Measurements from ENCODE around the gene MYO1H. TPM values are rescaled to one million over a fixed set of nuclear protein-coding genes. Genes with fewer than 3 reads are reported as not detected.

The MYO1H gene
- total and polyA plus RNA-seq, 8 donors = 0.20 to 0.93 (median 0.32) TPM

GRCh38 chr12:109481863-109482262 lies 134.2 kb downstream of the MYO1H start:
- Histone ChIP-seq H3K4me3 (no peak overlapping the region), H3K4me1 (peaks cover 9 to 18% of the 10 kb centered on the region in 2 donors), H3K36me3 (peaks cover 0 to 44% of the 10 kb centered on the region in 2 donors), H3K9me3 (no peaks in the 10 kb centered on the region), H3K27ac (no peak overlapping the region), H3K27me3 (no peaks in the 10 kb centered on the region)
- ATAC-seq = no peak
- no peak for DNase-seq
- TF ChIP-seq, protein P1, sequence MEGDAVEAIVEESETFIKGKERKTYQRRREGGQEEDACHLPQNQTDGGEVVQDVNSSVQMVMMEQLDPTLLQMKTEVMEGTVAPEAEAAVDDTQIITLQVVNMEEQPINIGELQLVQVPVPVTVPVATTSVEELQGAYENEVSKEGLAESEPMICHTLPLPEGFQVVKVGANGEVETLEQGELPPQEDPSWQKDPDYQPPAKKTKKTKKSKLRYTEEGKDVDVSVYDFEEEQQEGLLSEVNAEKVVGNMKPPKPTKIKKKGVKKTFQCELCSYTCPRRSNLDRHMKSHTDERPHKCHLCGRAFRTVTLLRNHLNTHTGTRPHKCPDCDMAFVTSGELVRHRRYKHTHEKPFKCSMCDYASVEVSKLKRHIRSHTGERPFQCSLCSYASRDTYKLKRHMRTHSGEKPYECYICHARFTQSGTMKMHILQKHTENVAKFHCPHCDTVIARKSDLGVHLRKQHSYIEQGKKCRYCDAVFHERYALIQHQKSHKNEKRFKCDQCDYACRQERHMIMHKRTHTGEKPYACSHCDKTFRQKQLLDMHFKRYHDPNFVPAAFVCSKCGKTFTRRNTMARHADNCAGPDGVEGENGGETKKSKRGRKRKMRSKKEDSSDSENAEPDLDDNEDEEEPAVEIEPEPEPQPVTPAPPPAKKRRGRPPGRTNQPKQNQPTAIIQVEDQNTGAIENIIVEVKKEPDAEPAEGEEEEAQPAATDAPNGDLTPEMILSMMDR (IDR thresholded peaks at IDR 0.05) = no peak
- intact Hi-C loops (cut with DNase I) = no loop called here

DNA sequence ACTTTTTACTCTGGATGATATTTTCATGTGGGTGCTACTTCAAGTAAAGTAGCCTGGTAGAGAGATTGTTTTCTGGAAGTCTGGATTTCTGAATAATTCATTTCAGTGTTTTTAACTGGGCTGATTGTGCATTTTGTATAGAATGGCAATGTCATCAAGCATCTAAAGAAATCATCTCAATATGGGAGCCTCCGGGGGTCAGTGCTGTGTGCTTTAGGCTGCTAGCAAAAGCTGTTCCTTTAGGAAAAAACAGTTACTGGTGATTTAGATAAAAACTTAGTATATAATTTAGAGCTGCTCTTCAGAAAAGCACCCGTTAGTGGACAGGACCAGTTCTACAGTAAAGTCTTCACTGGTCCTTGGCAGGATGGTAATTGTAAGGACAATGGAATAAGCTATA lies 134.8 kb downstream of the MYO1H start:
- Histone ChIP-seq H3K27me3 (no peaks in the 10 kb centered on the region), H3K4me1 (peaks cover 9 to 18% of the 10 kb centered on the region in 2 donors), H3K27ac (no peak overlapping the region), H3K36me3 (peaks cover 0 to 50% of the 10 kb centered on the region in 2 donors), H3K4me3 (no peak overlapping the region), H3K9me3 (no peaks in the 10 kb centered on the region)
- ATAC-seq (no peak), DNase-seq (no peak)
- TF ChIP-seq, protein P1 (IDR thresholded peaks at IDR 0.05) = no peak
- intact Hi-C loops (cut with DNase I) = no loop called here

DNA sequence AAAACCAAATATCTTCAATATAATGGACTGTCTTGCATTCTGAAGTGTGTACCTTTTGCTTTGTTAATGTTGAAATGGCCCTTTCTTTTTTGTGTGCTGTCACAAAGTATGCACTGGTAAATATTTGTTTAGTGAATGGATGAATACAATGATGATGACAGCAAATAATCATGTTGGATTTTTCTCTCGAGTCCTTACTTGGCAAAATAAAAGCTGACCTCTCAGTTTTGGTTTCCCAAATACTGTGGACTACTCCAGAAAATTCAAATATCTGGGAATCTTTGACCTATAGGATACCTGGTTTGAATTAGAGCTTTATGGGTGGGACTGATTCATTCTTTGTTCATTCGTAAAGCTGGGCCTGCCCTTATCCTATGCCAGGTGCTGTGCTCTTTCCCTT lies 135.2 kb downstream of the MYO1H start:
- Histone ChIP-seq H3K9me3 (no peaks in the 10 kb centered on the region), H3K27ac (no peak overlapping the region), H3K27me3 (no peaks in the 10 kb centered on the region), H3K4me1 (peaks cover 9 to 18% of the 10 kb centered on the region in 2 donors), H3K36me3 (peaks cover 0 to 54% of the 10 kb centered on the region in 2 donors), H3K4me3 (no peak overlapping the region)
- intact Hi-C loops (cut with DNase I) = no loop called here
- ATAC-seq (no peak), DNase-seq (no peak)
- TF ChIP-seq, protein P1 (IDR thresholded peaks at IDR 0.05) = no peak

DNA sequence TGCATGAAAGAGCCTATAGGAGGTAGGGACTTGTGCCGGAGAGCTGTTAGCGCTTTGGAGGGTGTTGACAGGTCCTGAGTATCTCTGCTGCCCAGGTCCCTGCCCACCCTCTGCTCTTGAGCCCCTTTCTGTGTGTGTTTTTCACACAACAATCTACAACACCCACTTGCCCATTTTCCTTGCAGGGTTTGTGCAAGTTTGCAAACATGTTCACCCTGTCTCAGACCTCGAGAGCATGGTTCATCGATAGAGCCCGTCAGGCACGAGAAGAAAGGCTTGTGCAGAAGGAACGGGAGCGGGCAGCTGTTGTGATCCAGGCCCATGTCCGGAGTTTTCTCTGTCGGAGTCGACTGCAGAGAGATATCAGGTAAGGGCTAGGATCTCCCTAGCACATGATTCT lies 135.6 kb downstream of the MYO1H start:
- peaks cover 5 to 14% of the 10 kb centered on the region in 2 donors for H3K4me1 ChIP-seq
- no peak overlapping the region for H3K4me3 ChIP-seq
- no peak overlapping the region for H3K27ac ChIP-seq
- DNase-seq (no peak), ATAC-seq (no peak)
- TF ChIP-seq, protein P1 (IDR thresholded peaks at IDR 0.05) = no peak
- H3K9me3 ChIP-seq = no peaks in the 10 kb centered on the region
- H3K36me3 ChIP-seq = peaks cover 0 to 59% of the 10 kb centered on the region in 2 donors
- intact Hi-C loops (cut with DNase I) = no loop called here
- H3K27me3 ChIP-seq = no peaks in the 10 kb centered on the region

- intact Hi-C loops (cut with DNase I) = no loop called here
- H3K4me1 ChIP-seq = no peaks in the 10 kb centered on the region
- ATAC-seq (no peak), DNase-seq (no peak)
- no peak overlapping the region for H3K4me3 ChIP-seq
- H3K36me3 ChIP-seq = peaks cover 0 to 77% of the 10 kb centered on the region in 2 donors
- H3K27me3 ChIP-seq = no peaks in the 10 kb centered on the region
- no peaks in the 10 kb centered on the region for H3K9me3 ChIP-seq
- H3K27ac ChIP-seq = no peak overlapping the region
- TF ChIP-seq, protein P1 (IDR thresholded peaks at IDR 0.05) = no peak
These were observed 137.5 kb downstream of the MYO1H start for GRCh38 chr12:109485201-109485600.

Data from left lung (tissue), 10 donors.